Choroid plexus epithelial cell (primary cell): ENCODE measurements around the gene PDE9A.
"Not testable (repeated sequence)": the region's sequence is repeated elsewhere in the genome, so short reads cannot be mapped to it uniquely, and the experiment has no call there.

Experiments used
- DNase-seq: peaks from one replicate; pipeline ENCODE4 v3.0.0-alpha.2; 2010; ENCODE audit warnings: low read depth
- H3K4me3 ChIP-seq: 2 replicates; pipeline ENCODE4 v1.5.1; 2011; ENCODE audit warnings: low read depth, mild to moderate bottlenecking, control low read depth, low read length, moderate library complexity
- TF ChIP-seq, protein P1 (sequence below): conservative IDR thresholded peaks from 2 replicates; pipeline ENCODE4 v1.5.1; 2011; ENCODE audit warnings: low read depth, mild to moderate bottlenecking, control low read depth, inconsistent platforms, low read length, moderate library complexity

PDE9A gene

DNA sequence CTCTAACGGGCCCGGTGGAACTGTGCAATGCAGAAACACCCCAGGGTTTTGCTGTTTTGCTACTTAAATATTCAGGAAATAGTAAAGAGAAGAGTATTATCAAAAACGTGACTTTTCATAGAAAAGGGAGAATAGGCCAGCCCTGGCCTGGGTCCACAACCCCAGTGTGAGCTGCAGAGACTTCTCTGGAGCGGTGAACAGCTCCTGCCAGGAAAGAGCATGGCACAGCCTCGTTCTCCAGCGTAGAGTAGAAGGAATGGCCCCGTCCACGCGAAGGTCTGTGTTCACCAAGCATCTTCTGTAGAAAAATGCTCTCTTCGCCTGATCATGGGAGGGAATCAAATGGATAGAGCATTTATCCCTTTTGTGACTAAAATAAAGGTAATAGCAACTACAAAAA is 51.4 kb downstream of the PDE9A start:
- TF ChIP-seq, protein P1, sequence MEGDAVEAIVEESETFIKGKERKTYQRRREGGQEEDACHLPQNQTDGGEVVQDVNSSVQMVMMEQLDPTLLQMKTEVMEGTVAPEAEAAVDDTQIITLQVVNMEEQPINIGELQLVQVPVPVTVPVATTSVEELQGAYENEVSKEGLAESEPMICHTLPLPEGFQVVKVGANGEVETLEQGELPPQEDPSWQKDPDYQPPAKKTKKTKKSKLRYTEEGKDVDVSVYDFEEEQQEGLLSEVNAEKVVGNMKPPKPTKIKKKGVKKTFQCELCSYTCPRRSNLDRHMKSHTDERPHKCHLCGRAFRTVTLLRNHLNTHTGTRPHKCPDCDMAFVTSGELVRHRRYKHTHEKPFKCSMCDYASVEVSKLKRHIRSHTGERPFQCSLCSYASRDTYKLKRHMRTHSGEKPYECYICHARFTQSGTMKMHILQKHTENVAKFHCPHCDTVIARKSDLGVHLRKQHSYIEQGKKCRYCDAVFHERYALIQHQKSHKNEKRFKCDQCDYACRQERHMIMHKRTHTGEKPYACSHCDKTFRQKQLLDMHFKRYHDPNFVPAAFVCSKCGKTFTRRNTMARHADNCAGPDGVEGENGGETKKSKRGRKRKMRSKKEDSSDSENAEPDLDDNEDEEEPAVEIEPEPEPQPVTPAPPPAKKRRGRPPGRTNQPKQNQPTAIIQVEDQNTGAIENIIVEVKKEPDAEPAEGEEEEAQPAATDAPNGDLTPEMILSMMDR: no peak

DNA sequence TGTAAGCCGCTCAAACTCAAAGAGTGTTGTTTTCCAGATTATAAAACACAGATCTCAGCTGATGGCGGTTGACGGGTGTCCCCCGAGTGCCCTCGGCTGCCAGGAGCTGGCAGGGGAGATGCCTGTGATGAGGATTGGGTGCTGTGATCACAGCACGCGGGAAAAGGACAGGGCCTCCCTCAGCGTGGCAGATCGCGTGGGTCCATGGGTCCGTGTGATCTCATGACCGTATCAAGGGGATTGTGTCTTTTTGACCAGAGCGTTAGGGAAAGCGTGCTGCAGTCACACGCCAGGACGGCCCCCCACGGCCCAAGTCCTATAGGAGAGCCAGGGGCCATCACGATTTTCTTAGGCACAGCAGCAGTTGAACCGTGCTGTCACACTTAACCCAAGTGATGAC is 51.9 kb downstream of the PDE9A start:
- H3K4me3 ChIP-seq: no peak overlapping the region
- TF ChIP-seq, protein P1: no peak
- DNase-seq: no peak

More for the DNA sequence above, 51.4 kb downstream of the PDE9A start:
- H3K4me3 ChIP-seq: no peak overlapping the region
- DNase-seq: no peak

DNA sequence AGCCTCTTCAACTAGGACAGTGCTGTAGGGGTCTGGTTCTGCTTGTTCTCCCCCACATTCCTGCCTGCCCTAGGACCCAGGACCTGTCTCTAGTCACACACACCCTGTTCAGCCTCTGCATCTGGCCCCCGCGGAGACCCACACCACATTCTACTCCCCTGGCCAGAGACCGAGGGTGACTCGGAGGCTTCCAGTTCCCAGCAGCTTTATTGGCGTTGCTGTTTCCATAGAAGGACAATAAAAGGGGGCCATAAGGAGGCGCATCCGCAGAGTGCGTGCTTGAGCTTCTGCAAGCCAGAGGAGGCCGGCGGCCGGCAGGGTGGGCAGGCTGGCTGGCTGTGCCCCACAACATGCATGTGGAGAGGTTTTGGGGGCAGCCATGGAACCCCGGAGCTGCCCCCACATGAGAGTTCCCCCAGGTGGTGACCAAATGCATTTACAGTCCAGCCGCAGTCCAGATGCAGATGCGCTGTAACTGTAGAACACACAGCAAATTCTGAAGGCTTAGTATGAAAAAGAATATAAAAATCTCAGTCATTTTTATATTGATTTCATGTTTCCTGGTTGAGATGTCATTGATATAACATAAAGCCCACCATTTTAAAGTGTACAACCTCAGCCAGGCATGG is 52.4 kb downstream of the PDE9A start:
- no peak overlapping the region for H3K4me3 ChIP-seq
- TF ChIP-seq, protein P1: no peak
- no peak for DNase-seq

DNA sequence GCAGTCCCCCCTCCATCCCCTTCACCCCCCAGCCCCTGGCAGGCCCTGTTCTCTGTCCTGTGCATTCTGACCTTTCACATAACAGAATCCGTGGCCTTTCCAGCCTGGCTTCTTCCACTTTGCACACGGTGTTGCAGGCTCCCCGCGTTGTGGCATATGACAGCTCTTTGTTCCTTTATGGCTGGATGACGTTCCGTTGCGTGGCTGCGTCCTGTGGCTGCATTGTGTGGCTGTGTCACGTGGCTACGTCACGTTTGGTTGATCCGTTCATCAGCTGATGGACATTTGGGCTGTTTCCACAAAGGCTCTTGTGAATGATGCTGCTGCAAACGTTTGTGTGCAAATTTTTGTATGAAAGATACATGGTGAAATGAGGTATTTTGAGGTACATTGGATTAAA is 53.3 kb downstream of the PDE9A start:
- DNase-seq: no peak
- H3K4me3 ChIP-seq: no peak overlapping the region
- TF ChIP-seq, protein P1: no peak

DNA sequence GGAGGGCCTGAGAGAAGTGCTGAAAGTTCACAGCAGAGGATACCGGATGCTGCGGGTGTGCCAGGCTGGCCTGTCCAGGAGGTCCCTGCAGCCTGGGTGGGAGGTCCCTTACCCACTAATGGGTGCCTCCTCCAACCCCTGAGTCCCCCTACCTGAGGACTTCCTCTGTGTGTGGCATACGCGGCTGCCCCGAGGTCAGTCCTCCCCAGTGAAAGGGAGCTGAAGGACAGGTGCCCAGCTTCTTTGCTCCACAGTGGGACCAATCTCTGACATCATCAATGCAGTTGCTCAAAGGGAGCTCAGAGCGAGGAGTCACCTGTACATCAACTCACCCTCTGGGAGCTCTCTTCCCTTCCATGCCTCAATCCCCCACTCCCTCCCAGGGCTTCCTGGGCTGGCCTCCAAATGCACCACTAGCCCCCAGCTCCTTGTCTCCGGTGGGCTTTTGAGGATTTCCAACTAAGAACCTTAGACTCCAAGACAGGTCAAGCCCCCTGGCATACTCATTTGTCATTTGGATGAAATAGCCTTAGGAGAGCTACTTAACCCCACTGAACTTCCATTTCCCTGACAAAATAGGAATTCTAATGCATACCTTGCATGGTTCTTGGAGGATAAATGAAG is 53.9 kb downstream of the PDE9A start:
- no peak for DNase-seq
- TF ChIP-seq, protein P1: no peak
- H3K4me3 ChIP-seq: no peak overlapping the region

DNA sequence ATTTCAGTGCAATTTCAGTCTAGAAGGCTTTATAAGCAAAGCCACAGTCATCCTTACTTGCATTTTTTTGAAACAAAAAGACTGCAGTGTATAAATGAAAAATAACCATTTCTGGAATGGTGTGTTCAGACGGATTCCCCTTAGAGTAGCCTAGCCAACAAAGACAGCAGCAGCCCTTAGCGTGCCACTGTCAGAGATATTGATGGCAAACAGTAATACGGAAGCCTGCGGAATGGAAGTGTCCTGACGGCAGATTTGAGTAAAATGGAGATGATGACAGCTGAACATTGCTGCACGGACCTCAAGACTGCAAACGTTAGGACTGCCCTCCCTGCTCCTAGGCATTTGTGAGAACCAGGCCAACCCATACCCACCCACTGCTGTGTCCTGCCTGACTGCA is 54.7 kb downstream of the PDE9A start:
- TF ChIP-seq, protein P1: no peak
- H3K4me3 ChIP-seq: no peak overlapping the region
- no peak for DNase-seq

DNA sequence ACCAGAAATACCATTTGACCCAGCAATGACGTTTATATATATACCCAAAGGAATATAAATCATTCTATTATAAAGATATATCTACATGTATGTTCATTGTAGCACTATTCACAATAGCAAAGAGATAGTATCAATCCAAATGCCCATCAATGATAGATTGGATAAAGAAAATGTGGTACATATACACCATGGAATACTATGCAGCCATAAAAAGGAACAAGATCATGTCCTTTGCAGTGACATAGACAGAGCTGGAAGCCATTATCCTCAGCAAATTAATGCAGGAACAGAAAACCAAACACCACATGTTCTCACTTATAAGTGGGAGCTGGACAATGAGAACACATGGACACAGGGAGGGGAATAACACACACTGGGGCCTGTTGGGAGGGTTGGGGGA is 55.5 kb downstream of the PDE9A start:
- DNase-seq, H3K4me3 ChIP-seq: not testable (repeated sequence)
